ENCODE results near the gene OR2V2. TPM values are rescaled to one million over a fixed set of nuclear protein-coding genes. Genes with fewer than 3 reads are reported as not detected.
A peak's percentile ranks its signal among the peaks of the same experiment; 100 is the strongest.

OR2V2 gene
- total RNA-seq, 6 donors from 2014 or later = 1.6 TPM; not detected in 5

DNA sequence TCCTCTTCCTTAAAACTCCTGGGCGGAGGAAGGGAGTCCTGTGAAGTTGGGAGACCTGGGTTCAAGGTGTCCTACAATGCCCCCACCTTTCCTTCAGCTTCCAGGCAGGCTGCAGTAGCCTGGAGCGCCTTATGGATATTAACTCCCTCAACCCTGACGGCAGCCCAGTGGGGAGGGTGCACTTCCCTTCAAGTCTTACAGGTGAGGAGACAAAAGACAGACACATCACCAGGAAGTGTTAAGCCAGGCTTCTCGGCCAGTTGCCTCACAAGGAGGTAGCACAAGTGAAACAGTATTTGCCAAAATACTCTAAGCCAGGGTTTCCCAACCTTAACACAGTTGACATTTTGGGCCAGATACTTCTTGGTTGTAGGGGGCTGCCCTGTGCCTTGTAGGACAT lies 53.4 kb downstream of the OR2V2 start:
- no peak overlapping the region for H3K4me3 ChIP-seq
- WGBS, 2 donors = 70 to 79% methylated on average over 4 of the region's 4 CpGs

GRCh38 chr5:181203093-181203711 lies 55.8 kb downstream of the OR2V2 start:
- no peak for DNase-seq
- 49 to 65% methylated on average over 11 of the region's 11 CpGs for WGBS, 2 donors
- Histone ChIP-seq H3K27ac (peak overlapping the region; percentile 22 to 86 (median 70)), H3K27me3 (peaks cover 0 to 9% (median 2%) of the 10 kb centered on the region in 4 donors), H3K4me3 (peak overlapping the region in 3 of 4 donors; percentile 69 to 79 (median 72)), H3K4me1 (peaks cover 26 to 44% (median 38%) of the 10 kb centered on the region in 4 donors), H3K36me3 (peaks cover 0 to 5% (median 0%) of the 10 kb centered on the region in 4 donors), H3K9me3 (no peaks in the 10 kb centered on the region)
- no peak for ATAC-seq (ENCODE audit: low FRiP score in 2 of 2)
- TF ChIP-seq POLR2A (IDR thresholded peaks at IDR 0.05) = no peak
- TF ChIP-seq EP300 (IDR thresholded peaks at IDR 0.05) = no peak
- TF ChIP-seq POLR2AphosphoS5 (IDR thresholded peaks at IDR 0.05) = no peak
- TF ChIP-seq, protein P1, sequence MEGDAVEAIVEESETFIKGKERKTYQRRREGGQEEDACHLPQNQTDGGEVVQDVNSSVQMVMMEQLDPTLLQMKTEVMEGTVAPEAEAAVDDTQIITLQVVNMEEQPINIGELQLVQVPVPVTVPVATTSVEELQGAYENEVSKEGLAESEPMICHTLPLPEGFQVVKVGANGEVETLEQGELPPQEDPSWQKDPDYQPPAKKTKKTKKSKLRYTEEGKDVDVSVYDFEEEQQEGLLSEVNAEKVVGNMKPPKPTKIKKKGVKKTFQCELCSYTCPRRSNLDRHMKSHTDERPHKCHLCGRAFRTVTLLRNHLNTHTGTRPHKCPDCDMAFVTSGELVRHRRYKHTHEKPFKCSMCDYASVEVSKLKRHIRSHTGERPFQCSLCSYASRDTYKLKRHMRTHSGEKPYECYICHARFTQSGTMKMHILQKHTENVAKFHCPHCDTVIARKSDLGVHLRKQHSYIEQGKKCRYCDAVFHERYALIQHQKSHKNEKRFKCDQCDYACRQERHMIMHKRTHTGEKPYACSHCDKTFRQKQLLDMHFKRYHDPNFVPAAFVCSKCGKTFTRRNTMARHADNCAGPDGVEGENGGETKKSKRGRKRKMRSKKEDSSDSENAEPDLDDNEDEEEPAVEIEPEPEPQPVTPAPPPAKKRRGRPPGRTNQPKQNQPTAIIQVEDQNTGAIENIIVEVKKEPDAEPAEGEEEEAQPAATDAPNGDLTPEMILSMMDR (IDR thresholded peaks at IDR 0.05) = no peak

More for the DNA sequence above, 53.4 kb downstream of the OR2V2 start:
- ATAC-seq (ENCODE audit: low FRiP score in 2 of 2) (no peak), DNase-seq (no peak)
- TF ChIP-seq EP300 (IDR thresholded peaks at IDR 0.05) (no peak), POLR2AphosphoS5 (IDR thresholded peaks at IDR 0.05) (no peak), POLR2A (IDR thresholded peaks at IDR 0.05) (no peak)
- TF ChIP-seq, protein P1 (IDR thresholded peaks at IDR 0.05) = no peak
- peaks cover 17 to 30% (median 26%) of the 10 kb centered on the region in 4 donors for H3K4me1 ChIP-seq
- no peak overlapping the region for H3K27ac ChIP-seq
- peaks cover 0 to 9% (median under 1%) of the 10 kb centered on the region in 4 donors for H3K27me3 ChIP-seq
- no peaks in the 10 kb centered on the region for H3K9me3 ChIP-seq
- peaks cover 0 to 5% (median 0%) of the 10 kb centered on the region in 4 donors for H3K36me3 ChIP-seq

- Histone ChIP-seq H3K27me3 (peaks cover 0 to 9% (median 2%) of the 10 kb centered on the region in 4 donors), H3K4me1 (peaks cover 26 to 44% (median 38%) of the 10 kb centered on the region in 4 donors), H3K36me3 (peaks cover 0 to under 1% (median 0%) of the 10 kb centered on the region in 4 donors), H3K27ac (peak overlapping the region; percentile 49 to 86 (median 70)), H3K9me3 (no peaks in the 10 kb centered on the region), H3K4me3 (peak overlapping the region in 3 of 4 donors; percentile 69 to 79 (median 72))
- TF ChIP-seq, protein P1 (IDR thresholded peaks at IDR 0.05) = no peak
- no peak for TF ChIP-seq EP300 (IDR thresholded peaks at IDR 0.05)
- no peak for TF ChIP-seq POLR2AphosphoS5 (IDR thresholded peaks at IDR 0.05)
- TF ChIP-seq POLR2A (IDR thresholded peaks at IDR 0.05) = no peak
- DNase-seq (peak in 1 of 2 donors; percentile 75), ATAC-seq (ENCODE audit: low FRiP score in 2 of 2) (no peak)
- WGBS, 2 donors = 0 to 12% methylated on average over 2 to 9 of the region's 17 CpGs
Observed at GRCh38 chr5:181203777-181204112, 56.4 kb downstream of the OR2V2 start.

- no peaks in the 10 kb centered on the region for H3K36me3 ChIP-seq
- TF ChIP-seq POLR2AphosphoS5 (IDR thresholded peaks at IDR 0.05) (no peak), POLR2A (IDR thresholded peaks at IDR 0.05) (no peak), EP300 (IDR thresholded peaks at IDR 0.05) (no peak)
- TF ChIP-seq, protein P1 (IDR thresholded peaks at IDR 0.05) = no peak
- peaks cover 0 to 9% (median 2%) of the 10 kb centered on the region in 4 donors for H3K27me3 ChIP-seq
- H3K4me1 ChIP-seq = peaks cover 26 to 44% (median 38%) of the 10 kb centered on the region in 4 donors
- DNase-seq = peak in 1 of 2 donors; percentile 88
- H3K27ac ChIP-seq = peak overlapping the region; percentile 49 to 86 (median 70)
- H3K4me3 ChIP-seq = peak overlapping the region; percentile 51 to 79 (median 70)
- peak in 1 of 2 donors; percentile 2 for ATAC-seq (ENCODE audit: low FRiP score in 2 of 2)
- no peaks in the 10 kb centered on the region for H3K9me3 ChIP-seq
- WGBS, 2 donors = 1 to 4% methylated on average over 23 to 36 of the region's 67 CpGs
Observed at GRCh38 chr5:181204113-181204825, 56.9 kb downstream of the OR2V2 start.
